Coronary artery (tissue), 2 donors: ENCODE data around the gene MAGI2.

ENCODE experiments used
- DNase-seq: peaks from one replicate; pipeline ENCODE4 v3.0.0-alpha.2; 2017; ENCODE audit warnings: low spot score
- H3K27ac ChIP-seq, 2 donors: fragments of 200-600 bp; sonication (generic); one replicate each; pipeline ENCODE4 v1.5.1; 2016 to 2019
- H3K4me3 ChIP-seq: fragments of 200-600 bp; sonication (generic); 2 replicates; pipeline ENCODE4 v1.5.1; 2016; ENCODE audit warnings: mild to moderate bottlenecking, moderate library complexity
- TF ChIP-seq, protein P1 (sequence below): fragments of 200-600 bp; sonication (generic); IDR thresholded peaks from one replicate; pipeline ENCODE4 v1.5.1; 2019; ENCODE audit warnings: antibody characterized with exemption

MAGI2 gene

DNA sequence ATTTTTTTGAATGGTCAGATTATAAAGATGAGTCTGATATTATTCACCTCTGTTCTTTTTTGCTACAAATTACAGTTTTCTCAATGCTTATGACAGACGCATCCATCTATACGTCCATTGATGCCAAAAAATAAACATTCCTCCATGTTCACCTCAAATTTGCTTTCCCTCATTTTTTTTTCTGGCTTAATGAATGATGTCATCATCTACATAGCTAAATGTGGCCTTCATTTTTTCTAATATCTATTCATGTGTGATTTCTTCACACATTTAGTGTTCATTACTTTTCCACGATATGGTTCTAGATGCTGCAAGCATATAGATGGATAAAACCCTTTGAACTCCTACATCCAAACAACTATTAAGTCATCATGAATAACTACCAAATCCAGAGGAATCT, 163.1 kb downstream of the MAGI2 start:
- no peak overlapping the region for H3K4me3 ChIP-seq
- TF ChIP-seq, protein P1, sequence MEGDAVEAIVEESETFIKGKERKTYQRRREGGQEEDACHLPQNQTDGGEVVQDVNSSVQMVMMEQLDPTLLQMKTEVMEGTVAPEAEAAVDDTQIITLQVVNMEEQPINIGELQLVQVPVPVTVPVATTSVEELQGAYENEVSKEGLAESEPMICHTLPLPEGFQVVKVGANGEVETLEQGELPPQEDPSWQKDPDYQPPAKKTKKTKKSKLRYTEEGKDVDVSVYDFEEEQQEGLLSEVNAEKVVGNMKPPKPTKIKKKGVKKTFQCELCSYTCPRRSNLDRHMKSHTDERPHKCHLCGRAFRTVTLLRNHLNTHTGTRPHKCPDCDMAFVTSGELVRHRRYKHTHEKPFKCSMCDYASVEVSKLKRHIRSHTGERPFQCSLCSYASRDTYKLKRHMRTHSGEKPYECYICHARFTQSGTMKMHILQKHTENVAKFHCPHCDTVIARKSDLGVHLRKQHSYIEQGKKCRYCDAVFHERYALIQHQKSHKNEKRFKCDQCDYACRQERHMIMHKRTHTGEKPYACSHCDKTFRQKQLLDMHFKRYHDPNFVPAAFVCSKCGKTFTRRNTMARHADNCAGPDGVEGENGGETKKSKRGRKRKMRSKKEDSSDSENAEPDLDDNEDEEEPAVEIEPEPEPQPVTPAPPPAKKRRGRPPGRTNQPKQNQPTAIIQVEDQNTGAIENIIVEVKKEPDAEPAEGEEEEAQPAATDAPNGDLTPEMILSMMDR = no peak
- H3K27ac ChIP-seq = no peak overlapping the region
- DNase-seq = no peak

GRCh38 chr7:79288655-79289054, 164.8 kb downstream of the MAGI2 start:
- no peak for DNase-seq
- TF ChIP-seq, protein P1 = no peak
- no peak overlapping the region for H3K27ac ChIP-seq
- H3K4me3 ChIP-seq = no peak overlapping the region

GRCh38 chr7:79287981-79288380, 165.5 kb downstream of the MAGI2 start:
- Histone ChIP-seq H3K27ac (no peak overlapping the region), H3K4me3 (no peak overlapping the region)
- TF ChIP-seq, protein P1 = no peak
- DNase-seq = no peak

GRCh38 chr7:79286181-79286580, 167.3 kb downstream of the MAGI2 start:
- DNase-seq = no peak
- Histone ChIP-seq H3K4me3 (no peak overlapping the region), H3K27ac (no peak overlapping the region)
- TF ChIP-seq, protein P1 = no peak

DNA sequence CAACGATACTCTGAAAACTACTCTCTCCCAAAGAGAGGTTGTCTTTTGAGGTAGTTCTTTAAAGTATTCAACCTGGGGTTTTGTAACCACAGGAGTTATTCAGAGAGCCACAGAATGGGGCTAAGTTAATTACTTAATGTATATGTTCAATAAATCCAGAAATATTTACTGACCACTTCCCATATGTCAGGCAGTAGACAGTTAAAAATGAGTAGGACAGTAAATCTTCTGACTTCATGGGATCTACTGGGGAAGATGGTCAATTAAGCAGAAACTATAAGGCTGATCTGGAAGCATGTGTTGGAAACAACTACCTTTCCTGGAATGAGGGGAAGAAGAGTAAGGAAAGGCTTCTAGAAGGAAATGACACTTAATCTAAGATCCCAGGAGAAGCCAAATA, 167.7 kb downstream of the MAGI2 start:
- TF ChIP-seq, protein P1 = no peak
- no peak overlapping the region for H3K27ac ChIP-seq

GRCh38 chr7:79284211-79284610, 169.3 kb downstream of the MAGI2 start:
- TF ChIP-seq, protein P1 = no peak
- H3K4me3 ChIP-seq = no peak overlapping the region
- H3K27ac ChIP-seq = no peak overlapping the region
- no peak for DNase-seq

More for the DNA sequence above, 167.7 kb downstream of the MAGI2 start:
- DNase-seq = no peak
- H3K4me3 ChIP-seq = no peak overlapping the region

GRCh38 chr7:79282882-79283602, 170.4 kb downstream of the MAGI2 start:
- Histone ChIP-seq H3K4me3 (no peak overlapping the region), H3K27ac (no peak overlapping the region)
- no peak for DNase-seq
- TF ChIP-seq, protein P1 = no peak
